ENCODE results near the gene CTXN3. TPM values are rescaled to one million over a fixed set of nuclear protein-coding genes. Genes with fewer than 3 reads are reported as not detected.

The CTXN3 gene
- total RNA-seq, 1 donor from 2014 or later: not detected

DNA sequence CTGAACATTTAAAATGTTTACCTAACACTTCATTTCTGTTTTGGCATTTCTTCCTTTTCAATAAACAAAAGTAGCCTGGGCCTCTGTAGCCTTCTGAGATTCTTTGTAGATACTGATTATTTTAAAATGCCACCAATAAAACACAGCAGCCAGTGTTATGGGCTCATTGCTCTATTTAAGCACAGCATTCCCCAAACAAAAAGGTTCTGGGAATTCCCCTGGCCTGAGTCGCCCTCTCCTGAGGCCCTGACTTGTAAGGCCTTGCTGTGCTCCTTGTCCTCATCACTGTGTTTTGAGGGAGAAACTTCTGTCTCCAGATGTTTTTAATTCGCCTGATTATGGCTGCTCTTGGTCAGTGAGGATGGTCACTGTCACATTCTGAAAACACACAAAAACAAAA, 33.0 kb upstream of the CTXN3 start:
- no peaks in the 10 kb centered on the region for H3K27me3 ChIP-seq
- H3K4me1 ChIP-seq: no peaks in the 10 kb centered on the region
- intact Hi-C loops (cut with DNase I): no loop called here
- H3K27ac ChIP-seq: no peak overlapping the region
- no peaks in the 10 kb centered on the region for H3K9me3 ChIP-seq
- no peak for DNase-seq
- ATAC-seq: no peak
- TF ChIP-seq, protein P1, sequence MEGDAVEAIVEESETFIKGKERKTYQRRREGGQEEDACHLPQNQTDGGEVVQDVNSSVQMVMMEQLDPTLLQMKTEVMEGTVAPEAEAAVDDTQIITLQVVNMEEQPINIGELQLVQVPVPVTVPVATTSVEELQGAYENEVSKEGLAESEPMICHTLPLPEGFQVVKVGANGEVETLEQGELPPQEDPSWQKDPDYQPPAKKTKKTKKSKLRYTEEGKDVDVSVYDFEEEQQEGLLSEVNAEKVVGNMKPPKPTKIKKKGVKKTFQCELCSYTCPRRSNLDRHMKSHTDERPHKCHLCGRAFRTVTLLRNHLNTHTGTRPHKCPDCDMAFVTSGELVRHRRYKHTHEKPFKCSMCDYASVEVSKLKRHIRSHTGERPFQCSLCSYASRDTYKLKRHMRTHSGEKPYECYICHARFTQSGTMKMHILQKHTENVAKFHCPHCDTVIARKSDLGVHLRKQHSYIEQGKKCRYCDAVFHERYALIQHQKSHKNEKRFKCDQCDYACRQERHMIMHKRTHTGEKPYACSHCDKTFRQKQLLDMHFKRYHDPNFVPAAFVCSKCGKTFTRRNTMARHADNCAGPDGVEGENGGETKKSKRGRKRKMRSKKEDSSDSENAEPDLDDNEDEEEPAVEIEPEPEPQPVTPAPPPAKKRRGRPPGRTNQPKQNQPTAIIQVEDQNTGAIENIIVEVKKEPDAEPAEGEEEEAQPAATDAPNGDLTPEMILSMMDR (IDR thresholded peaks at IDR 0.05): no peak
- H3K4me3 ChIP-seq: no peak overlapping the region
- no peaks in the 10 kb centered on the region for H3K36me3 ChIP-seq

DNA sequence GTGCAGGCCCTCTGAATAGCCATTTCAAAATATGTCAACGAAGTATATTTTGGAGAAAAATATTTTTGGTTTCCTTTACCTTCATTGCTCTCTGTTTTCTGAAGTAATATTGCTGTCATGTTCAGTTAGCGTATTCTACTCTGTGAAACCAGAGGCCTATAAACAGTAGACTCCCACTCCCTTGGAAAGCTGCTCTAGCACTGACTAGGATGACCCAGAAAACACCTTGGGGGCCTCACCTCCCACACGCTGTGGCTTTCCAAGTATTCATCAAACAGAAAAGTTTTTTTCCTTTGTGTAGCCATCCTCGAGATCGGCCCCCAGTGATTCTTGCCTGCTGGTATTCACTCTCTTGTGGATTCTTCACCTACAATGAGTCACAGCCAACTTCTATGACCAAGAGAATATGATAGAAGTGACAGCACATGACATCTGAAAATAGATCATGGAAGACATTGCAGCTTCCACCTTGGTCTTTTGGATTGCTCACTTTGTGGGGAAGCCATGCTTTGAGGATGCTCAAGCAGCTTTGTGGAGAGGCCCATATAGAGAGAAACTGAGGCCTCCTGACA, 28.9 kb upstream of the CTXN3 start:
- Histone ChIP-seq H3K4me1 (no peaks in the 10 kb centered on the region), H3K4me3 (no peak overlapping the region), H3K9me3 (no peaks in the 10 kb centered on the region), H3K36me3 (no peaks in the 10 kb centered on the region), H3K27ac (no peak overlapping the region), H3K27me3 (no peaks in the 10 kb centered on the region)
- intact Hi-C loops (cut with DNase I): no loop called here
- TF ChIP-seq, protein P1 (IDR thresholded peaks at IDR 0.05): no peak
- DNase-seq (no peak), ATAC-seq (no peak)

DNA sequence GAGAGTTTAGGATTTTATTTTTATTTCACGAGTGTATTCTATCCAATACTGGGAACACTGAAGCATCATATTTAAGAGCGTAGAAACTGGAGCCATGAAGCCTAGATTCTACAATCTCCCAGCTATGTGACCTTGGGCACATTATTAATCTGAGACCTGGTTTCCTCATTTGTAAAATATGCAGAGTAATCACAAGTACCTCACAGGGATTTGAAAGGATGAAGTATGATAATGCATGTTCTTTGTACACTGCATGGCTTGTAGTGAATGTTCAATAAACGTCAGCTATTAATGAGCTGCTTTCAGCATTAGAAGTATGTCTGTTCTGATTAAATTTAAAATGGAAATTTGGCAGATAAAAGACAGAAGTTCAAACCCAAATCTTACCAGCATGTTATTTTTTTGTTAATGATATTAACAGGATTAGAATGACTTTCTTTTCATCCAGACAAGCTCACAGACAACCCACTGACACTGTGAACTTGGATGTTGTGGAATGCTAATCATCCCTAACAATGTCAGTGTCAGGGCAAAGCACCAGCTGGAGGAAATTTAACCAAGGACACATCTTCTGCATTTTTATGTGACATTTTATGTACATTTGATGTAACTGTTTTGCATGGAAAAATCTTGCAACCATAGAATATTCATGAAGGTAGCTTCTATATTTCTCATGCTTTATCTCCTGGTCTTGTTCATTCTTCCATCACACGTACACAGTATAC, 27.1 kb upstream of the CTXN3 start:
- TF ChIP-seq, protein P1 (IDR thresholded peaks at IDR 0.05): no peak
- no peaks in the 10 kb centered on the region for H3K9me3 ChIP-seq
- no peak overlapping the region for H3K4me3 ChIP-seq
- no peaks in the 10 kb centered on the region for H3K4me1 ChIP-seq
- H3K27me3 ChIP-seq: no peaks in the 10 kb centered on the region
- intact Hi-C loops (cut with DNase I): no loop called here
- ATAC-seq: no peak
- DNase-seq: no peak
- H3K27ac ChIP-seq: no peak overlapping the region
- no peaks in the 10 kb centered on the region for H3K36me3 ChIP-seq

DNA sequence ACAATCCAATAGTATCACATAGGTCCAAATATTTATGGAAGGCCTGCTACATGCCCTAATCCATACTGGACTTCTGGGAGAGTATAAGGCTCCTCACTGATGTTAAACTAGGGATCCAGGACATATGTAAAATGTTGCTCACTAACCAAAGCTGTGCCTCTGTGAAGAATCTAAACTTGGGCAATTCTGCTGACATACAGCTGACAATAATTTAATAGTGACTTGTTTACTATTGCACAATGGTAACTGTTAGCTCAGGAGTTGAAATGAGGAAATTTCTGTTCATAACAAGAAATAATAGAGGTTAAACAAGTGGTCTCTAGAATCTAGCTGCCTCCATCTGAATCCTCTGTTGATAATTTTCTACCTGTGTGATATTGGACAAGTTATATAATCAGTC, 14.9 kb upstream of the CTXN3 start:
- no peak for ATAC-seq
- intact Hi-C loops (cut with DNase I): no loop called here
- DNase-seq: no peak
- Histone ChIP-seq H3K9me3 (no peaks in the 10 kb centered on the region), H3K27ac (no peak overlapping the region), H3K4me1 (no peaks in the 10 kb centered on the region), H3K27me3 (no peaks in the 10 kb centered on the region), H3K4me3 (no peak overlapping the region), H3K36me3 (no peaks in the 10 kb centered on the region)
- TF ChIP-seq, protein P1 (IDR thresholded peaks at IDR 0.05): no peak

DNA sequence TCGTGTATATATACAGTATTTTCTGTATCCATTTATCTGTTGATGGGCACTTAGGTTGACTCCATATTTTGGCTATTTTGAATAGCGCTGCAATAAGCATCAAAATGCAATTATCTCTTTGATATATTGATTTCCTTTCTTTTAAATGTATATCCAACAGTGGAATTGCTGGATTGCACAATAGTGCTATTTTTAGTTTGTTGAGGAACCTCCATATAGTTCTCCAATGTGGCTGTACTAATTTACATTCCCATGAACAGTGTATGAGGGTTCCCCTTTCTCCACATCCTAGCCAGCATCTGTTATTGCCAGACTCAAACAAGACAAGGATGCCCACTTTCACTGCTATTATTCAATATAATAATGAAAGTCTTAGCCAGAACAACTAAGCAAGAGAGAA, 9.1 kb upstream of the CTXN3 start:
- no peaks in the 10 kb centered on the region for H3K36me3 ChIP-seq
- no peaks in the 10 kb centered on the region for H3K9me3 ChIP-seq
- DNase-seq (no peak), ATAC-seq (no peak)
- H3K27me3 ChIP-seq: no peaks in the 10 kb centered on the region
- H3K4me3 ChIP-seq: no peak overlapping the region
- intact Hi-C loops (cut with DNase I): no loop called here
- no peak overlapping the region for H3K27ac ChIP-seq
- TF ChIP-seq, protein P1 (IDR thresholded peaks at IDR 0.05): no peak
- no peaks in the 10 kb centered on the region for H3K4me1 ChIP-seq
